MCF 10A (cell line): ENCODE results near the gene ACTL6B. TPM values are rescaled to one million over a fixed set of nuclear protein-coding genes. Genes with fewer than 3 reads are reported as not detected.

Experiments
- BruUV-seq: library from RNA; stranded (reverse); fragments of 400-500 nt; replicated peaks from 2 replicates; lab custom pipeline; 2021; lab: Mats Ljungman, UMichigan
- CTCF ChIA-PET: fragments of 300-600 bp; sonication (Branson Sonifier 250); formaldehyde crosslinking; extraction: SDS; loops from one replicate; lab custom pipeline; 2021; ENCODE audit warnings: antibody characterized with exemption, inconsistent platforms; lab: Yijun Ruan, JAX
- POLR2A ChIA-PET: fragments of 300-600, 350-650 bp; sonication (Branson Sonifier 250); formaldehyde crosslinking; extraction: SDS; loops from one replicate; lab custom pipeline; 2020; ENCODE audit warnings: antibody characterized with exemption, inconsistent platforms; lab: Yijun Ruan, JAX
- DNase-seq: peaks from one replicate; pipeline ENCODE4 v3.0.0-alpha.2; 2018; ENCODE audit not compliant: unreplicated experiment
- H3K27ac Mint-ChIP-seq: one replicate; pipeline ENCODE4 v1.8.0; 2022; ENCODE audit warnings: mild to moderate bottlenecking, low read depth, mixed read lengths; ENCODE audit not compliant: unreplicated experiment
- H3K27me3 Mint-ChIP-seq: one replicate; pipeline ENCODE4 v1.8.0; 2022; ENCODE audit warnings: mixed read lengths; ENCODE audit not compliant: insufficient read depth, unreplicated experiment
- H3K36me3 Mint-ChIP-seq: one replicate; pipeline ENCODE4 v1.8.0; 2022; ENCODE audit warnings: mild to moderate bottlenecking, moderate library complexity, mixed read lengths; ENCODE audit not compliant: insufficient read depth, unreplicated experiment
- H3K4me1 Mint-ChIP-seq: one replicate; pipeline ENCODE4 v1.8.0; 2022; ENCODE audit warnings: mixed read lengths; ENCODE audit not compliant: insufficient read depth, unreplicated experiment
- H3K4me3 Mint-ChIP-seq: one replicate; pipeline ENCODE4 v1.8.0; 2022; ENCODE audit warnings: mild to moderate bottlenecking, moderate library complexity, mixed read lengths; ENCODE audit not compliant: unreplicated experiment
- H3K9me3 Mint-ChIP-seq: one replicate; pipeline ENCODE4 v1.8.0; 2022; ENCODE audit warnings: mixed read lengths; ENCODE audit not compliant: unreplicated experiment
- intact Hi-C: fragments of 100-400 bp; cut with micrococcal nuclease; formaldehyde crosslinking; loops from 2 replicates; pipeline ENCODE4 v1.14.1; 2022
- total RNA-seq: library from RNA; stranded (reverse); gene quantifications from 2 replicates; pipeline ENCODE4 v1.2.3, GENCODE V29; 2022
- TF ChIP-seq, protein P1 (sequence below): fragments of 200-600 bp; IDR thresholded peaks from one replicate; pipeline ENCODE4 v1.8.0; 2022; ENCODE audit warnings: antibody characterized with exemption, mild to moderate bottlenecking; ENCODE audit not compliant: unreplicated experiment

Gene ACTL6B
- total RNA-seq, 1 experiment from 2014 or later, result not detected

DNA sequence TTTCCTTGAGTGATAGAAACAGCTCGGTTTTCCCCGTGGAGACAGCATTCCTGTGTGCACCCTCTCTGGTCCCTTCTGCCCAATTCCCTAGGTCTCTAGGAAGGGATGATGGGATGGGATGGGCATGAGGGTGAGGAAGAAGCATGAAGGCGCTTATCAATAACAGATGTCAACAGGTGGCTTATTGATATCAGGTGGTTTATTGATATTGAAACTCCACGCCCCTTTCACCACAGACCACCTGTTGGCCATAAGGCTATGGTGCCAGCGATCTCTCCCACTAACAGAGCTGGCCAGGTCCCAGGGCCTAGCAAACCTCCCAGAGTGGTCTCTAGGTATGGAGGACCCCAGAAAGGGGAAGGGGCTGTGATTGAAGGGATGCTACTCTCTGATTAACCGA is 36.0 kb downstream of the ACTL6B start:
- Mint-ChIP-seq H3K27ac (no peak overlapping the region), H3K36me3 (no peaks in the 10 kb centered on the region), H3K27me3 (no peaks in the 10 kb centered on the region), H3K9me3 (no peaks in the 10 kb centered on the region), H3K4me1 (peaks cover 6% of the 10 kb centered on the region), H3K4me3 (no peak overlapping the region)
- ChIA-PET CTCF (interaction anchor here (0.7 to 1.7 kb wide), 2 partner anchors 61 to 213 kb away, joined by 3 to 4 read pairs; no protein-coding TSS in a partner anchor), POLR2A (interaction anchor here (1.2 kb wide), 1 partner anchor 34 kb away, joined by 4 read pairs; the partner anchor contains the start of genes FBXO24 and LRCH4)
- no peak for DNase-seq
- BruUV-seq, result no TSS peak
- TF ChIP-seq, protein P1, sequence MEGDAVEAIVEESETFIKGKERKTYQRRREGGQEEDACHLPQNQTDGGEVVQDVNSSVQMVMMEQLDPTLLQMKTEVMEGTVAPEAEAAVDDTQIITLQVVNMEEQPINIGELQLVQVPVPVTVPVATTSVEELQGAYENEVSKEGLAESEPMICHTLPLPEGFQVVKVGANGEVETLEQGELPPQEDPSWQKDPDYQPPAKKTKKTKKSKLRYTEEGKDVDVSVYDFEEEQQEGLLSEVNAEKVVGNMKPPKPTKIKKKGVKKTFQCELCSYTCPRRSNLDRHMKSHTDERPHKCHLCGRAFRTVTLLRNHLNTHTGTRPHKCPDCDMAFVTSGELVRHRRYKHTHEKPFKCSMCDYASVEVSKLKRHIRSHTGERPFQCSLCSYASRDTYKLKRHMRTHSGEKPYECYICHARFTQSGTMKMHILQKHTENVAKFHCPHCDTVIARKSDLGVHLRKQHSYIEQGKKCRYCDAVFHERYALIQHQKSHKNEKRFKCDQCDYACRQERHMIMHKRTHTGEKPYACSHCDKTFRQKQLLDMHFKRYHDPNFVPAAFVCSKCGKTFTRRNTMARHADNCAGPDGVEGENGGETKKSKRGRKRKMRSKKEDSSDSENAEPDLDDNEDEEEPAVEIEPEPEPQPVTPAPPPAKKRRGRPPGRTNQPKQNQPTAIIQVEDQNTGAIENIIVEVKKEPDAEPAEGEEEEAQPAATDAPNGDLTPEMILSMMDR, result no peak
- intact Hi-C loops, result no loop called here

GRCh38 chr7:100614308-100614861 is 41.9 kb downstream of the ACTL6B start:
- no peaks in the 10 kb centered on the region for H3K27me3 Mint-ChIP-seq
- peak overlapping the region; percentile 47 for H3K27ac Mint-ChIP-seq
- POLR2A ChIA-PET, result interaction anchor here (0.6 to 2.8 kb wide), 2 partner anchors 29 to 1190 kb away, joined by 3 to 49 read pairs; partner anchors contain the start of genes FBXO24 and LRCH4
- TF ChIP-seq, protein P1, result no peak
- BruUV-seq, result no TSS peak
- CTCF ChIA-PET, result interaction anchor here (0.6 to 2.7 kb wide), 5 partner anchors 66 to 1730 kb away, joined by 3 to 21 read pairs (median 3); no protein-coding TSS in a partner anchor
- H3K4me1 Mint-ChIP-seq, result peaks cover 6% of the 10 kb centered on the region
- no peak for DNase-seq
- intact Hi-C loops, result no loop called here
- no peak overlapping the region for H3K4me3 Mint-ChIP-seq
- no peaks in the 10 kb centered on the region for H3K9me3 Mint-ChIP-seq
- H3K36me3 Mint-ChIP-seq, result no peaks in the 10 kb centered on the region

GRCh38 chr7:100613412-100614175 is 42.7 kb downstream of the ACTL6B start:
- H3K9me3 Mint-ChIP-seq, result no peaks in the 10 kb centered on the region
- peak overlapping the region; percentile 99 for H3K27ac Mint-ChIP-seq
- BruUV-seq, result TSS peak; percentile 42
- POLR2A ChIA-PET, result interaction anchor here (0.6 to 2.8 kb wide), 4 partner anchors 28 to 369 kb away, joined by 3 to 49 read pairs (median 12); partner anchors contain the start of genes FBXO24, GNB2, LRCH4 and MEPCE
- no peak for DNase-seq
- CTCF ChIA-PET, result interaction anchor here (0.6 to 2.7 kb wide), 9 partner anchors 12 to 92 kb away, joined by 3 to 21 read pairs (median 3); partner anchors contain the start of gene POP7
- intact Hi-C loops, result loop anchor here (2.0 kb wide), 1 partner anchor 61 kb away; no protein-coding TSS in a partner anchor
- H3K4me3 Mint-ChIP-seq, result peak overlapping the region; percentile 92
- TF ChIP-seq, protein P1, result no peak
- no peaks in the 10 kb centered on the region for H3K27me3 Mint-ChIP-seq
- H3K4me1 Mint-ChIP-seq, result peaks cover 6% of the 10 kb centered on the region
- no peaks in the 10 kb centered on the region for H3K36me3 Mint-ChIP-seq
